ENCODE data around the gene B3GALT5.

Gene B3GALT5

DNA sequence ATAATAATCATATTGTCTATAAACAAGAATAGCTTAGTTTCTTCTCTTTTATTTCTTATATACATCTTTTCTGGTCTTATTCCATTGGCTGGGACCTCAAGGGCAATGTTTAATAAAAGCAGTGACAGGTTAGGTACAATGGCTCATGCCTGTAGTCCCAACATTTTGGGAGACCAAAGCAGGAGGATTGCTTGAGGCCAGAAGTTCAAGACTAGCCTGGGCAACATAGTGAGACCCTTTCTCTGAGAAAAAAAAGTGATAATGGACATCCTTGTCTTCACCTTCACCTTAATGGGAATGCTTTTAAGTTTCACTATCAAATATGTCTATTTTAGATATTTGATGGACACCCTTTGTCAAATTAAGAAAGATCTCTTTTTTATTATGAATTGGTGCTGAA lies 8.1 kb downstream of the B3GALT5 start:
- TF ChIP-seq, protein P1, sequence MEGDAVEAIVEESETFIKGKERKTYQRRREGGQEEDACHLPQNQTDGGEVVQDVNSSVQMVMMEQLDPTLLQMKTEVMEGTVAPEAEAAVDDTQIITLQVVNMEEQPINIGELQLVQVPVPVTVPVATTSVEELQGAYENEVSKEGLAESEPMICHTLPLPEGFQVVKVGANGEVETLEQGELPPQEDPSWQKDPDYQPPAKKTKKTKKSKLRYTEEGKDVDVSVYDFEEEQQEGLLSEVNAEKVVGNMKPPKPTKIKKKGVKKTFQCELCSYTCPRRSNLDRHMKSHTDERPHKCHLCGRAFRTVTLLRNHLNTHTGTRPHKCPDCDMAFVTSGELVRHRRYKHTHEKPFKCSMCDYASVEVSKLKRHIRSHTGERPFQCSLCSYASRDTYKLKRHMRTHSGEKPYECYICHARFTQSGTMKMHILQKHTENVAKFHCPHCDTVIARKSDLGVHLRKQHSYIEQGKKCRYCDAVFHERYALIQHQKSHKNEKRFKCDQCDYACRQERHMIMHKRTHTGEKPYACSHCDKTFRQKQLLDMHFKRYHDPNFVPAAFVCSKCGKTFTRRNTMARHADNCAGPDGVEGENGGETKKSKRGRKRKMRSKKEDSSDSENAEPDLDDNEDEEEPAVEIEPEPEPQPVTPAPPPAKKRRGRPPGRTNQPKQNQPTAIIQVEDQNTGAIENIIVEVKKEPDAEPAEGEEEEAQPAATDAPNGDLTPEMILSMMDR (conservative IDR thresholded peaks at IDR 0.05; ENCODE audit: low read depth, low read length), result no peak
- Histone ChIP-seq H3K9ac (no peak overlapping the region), H3K4me2 (no peak overlapping the region), H3K4me3 (IDR thresholded peaks at IDR 0.05; ENCODE audit: insufficient read depth, low read depth, low read length) (no peak overlapping the region), H3K79me2 (ENCODE audit: insufficient read depth, low read depth) (no peaks in the 10 kb centered on the region), H4K20me1 (ENCODE audit: insufficient read depth) (no peaks in the 10 kb centered on the region), H3K4me1 (ENCODE audit: low read depth, poor library complexity, severe bottlenecking) (no peaks in the 10 kb centered on the region), H3K36me3 (ENCODE audit: insufficient read depth) (no peaks in the 10 kb centered on the region), H2AFZ (ENCODE audit: low read depth) (no peak overlapping the region), H3K27me3 (ENCODE audit: insufficient read depth, low read depth) (no peaks in the 10 kb centered on the region), H3K27ac (no peak overlapping the region)

DNA sequence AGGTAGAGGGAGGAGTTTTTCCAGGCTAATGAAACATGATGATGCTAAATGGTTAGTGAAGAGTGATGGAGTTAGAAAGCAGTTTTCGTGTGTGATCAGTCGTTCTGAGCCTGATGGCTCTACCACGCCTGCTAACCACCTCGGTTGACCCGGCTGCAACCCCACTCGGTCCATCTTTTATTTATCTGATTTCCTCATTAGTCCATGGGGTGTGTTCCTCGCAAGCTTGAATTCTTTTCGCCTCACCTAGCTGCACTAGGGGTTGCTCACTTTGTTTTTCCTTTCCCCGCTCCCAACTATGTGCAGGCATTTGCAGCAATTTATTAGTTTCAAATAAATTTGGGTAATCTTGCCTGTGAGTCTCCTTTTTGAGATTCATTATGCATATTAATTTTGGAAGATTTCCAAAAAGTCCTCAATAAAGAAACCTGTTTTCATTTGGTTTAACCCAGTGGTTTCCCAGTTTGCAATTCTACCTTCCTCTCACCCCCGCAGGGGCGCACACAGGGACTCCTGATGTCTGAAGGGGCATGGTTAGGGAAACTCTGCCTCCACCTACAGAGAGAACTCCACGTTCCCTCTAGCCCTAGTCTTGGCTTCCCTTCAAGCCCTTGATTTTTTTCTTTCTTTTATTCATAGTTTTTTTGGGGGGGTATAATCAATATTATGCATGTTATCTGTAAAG lies 12.6 kb downstream of the B3GALT5 start:
- Histone ChIP-seq H3K4me3 (IDR thresholded peaks at IDR 0.05; ENCODE audit: insufficient read depth, low read depth, low read length) (no peak overlapping the region), H3K27ac (no peak overlapping the region), H3K4me1 (ENCODE audit: low read depth, poor library complexity, severe bottlenecking) (no peaks in the 10 kb centered on the region), H3K36me3 (ENCODE audit: insufficient read depth) (no peaks in the 10 kb centered on the region), H3K9ac (no peak overlapping the region), H3K4me2 (no peak overlapping the region), H3K79me2 (ENCODE audit: insufficient read depth, low read depth) (no peaks in the 10 kb centered on the region), H3K27me3 (ENCODE audit: insufficient read depth, low read depth) (no peaks in the 10 kb centered on the region), H4K20me1 (ENCODE audit: insufficient read depth) (no peaks in the 10 kb centered on the region), H2AFZ (ENCODE audit: low read depth) (no peak overlapping the region)
- TF ChIP-seq, protein P1 (conservative IDR thresholded peaks at IDR 0.05; ENCODE audit: low read depth, low read length), result no peak

DNA sequence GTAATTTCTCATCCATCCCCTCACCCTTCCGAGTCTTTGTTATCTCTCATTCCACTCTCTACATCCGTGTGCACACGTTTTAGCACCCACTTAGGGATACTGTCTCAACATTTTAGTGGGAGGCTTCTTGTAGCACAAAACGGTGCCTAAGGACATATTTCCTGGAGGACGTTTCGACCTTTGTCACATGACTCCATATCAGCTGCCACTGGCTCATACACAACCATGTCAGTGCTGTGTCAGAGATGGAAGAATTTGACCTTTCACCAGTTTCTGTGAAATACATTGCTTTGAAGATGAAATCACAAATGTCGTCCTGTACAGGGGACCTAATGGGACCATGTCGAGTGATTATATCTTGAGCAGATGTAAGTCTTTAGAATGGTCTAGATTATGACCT lies 15.6 kb downstream of the B3GALT5 start:
- H3K79me2 ChIP-seq (ENCODE audit: insufficient read depth, low read depth), result no peaks in the 10 kb centered on the region
- no peaks in the 10 kb centered on the region for H3K4me1 ChIP-seq (ENCODE audit: low read depth, poor library complexity, severe bottlenecking)
- H4K20me1 ChIP-seq (ENCODE audit: insufficient read depth), result no peaks in the 10 kb centered on the region
- no peak overlapping the region for H3K4me2 ChIP-seq
- H3K27me3 ChIP-seq (ENCODE audit: insufficient read depth, low read depth), result no peaks in the 10 kb centered on the region
- no peak overlapping the region for H3K4me3 ChIP-seq (IDR thresholded peaks at IDR 0.05; ENCODE audit: insufficient read depth, low read depth, low read length)
- H3K9ac ChIP-seq, result no peak overlapping the region
- H2AFZ ChIP-seq (ENCODE audit: low read depth), result no peak overlapping the region
- no peaks in the 10 kb centered on the region for H3K36me3 ChIP-seq (ENCODE audit: insufficient read depth)
- TF ChIP-seq, protein P1 (conservative IDR thresholded peaks at IDR 0.05; ENCODE audit: low read depth, low read length), result no peak
- H3K27ac ChIP-seq, result no peak overlapping the region

DNA sequence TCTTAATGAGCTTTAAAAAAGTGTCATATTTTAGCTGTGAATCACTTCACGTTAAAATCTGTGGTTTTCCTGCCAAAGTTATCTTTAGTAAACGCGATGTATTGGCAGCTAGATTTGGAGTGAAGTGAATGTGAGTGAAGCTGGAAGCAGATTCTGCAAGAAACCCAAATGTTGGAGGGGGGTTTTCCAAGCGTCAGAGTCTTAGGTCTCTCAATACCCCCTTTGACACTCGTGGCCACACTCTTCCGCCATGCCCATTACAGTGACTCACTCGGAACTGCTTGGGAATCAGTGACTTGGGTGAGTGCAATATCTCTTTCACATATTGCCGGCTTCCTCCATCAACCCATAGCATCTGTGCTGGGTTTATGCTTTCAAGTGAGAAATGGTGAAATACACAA lies 17.5 kb downstream of the B3GALT5 start:
- Histone ChIP-seq H3K4me1 (ENCODE audit: low read depth, poor library complexity, severe bottlenecking) (no peaks in the 10 kb centered on the region), H3K4me3 (IDR thresholded peaks at IDR 0.05; ENCODE audit: insufficient read depth, low read depth, low read length) (no peak overlapping the region), H3K27me3 (ENCODE audit: insufficient read depth, low read depth) (no peaks in the 10 kb centered on the region), H3K27ac (no peak overlapping the region), H3K36me3 (ENCODE audit: insufficient read depth) (no peaks in the 10 kb centered on the region), H4K20me1 (ENCODE audit: insufficient read depth) (no peaks in the 10 kb centered on the region), H3K79me2 (ENCODE audit: insufficient read depth, low read depth) (no peaks in the 10 kb centered on the region), H3K4me2 (no peak overlapping the region), H3K9ac (no peak overlapping the region), H2AFZ (ENCODE audit: low read depth) (no peak overlapping the region)
- TF ChIP-seq, protein P1 (conservative IDR thresholded peaks at IDR 0.05; ENCODE audit: low read depth, low read length), result no peak
